Measurements from ENCODE around the gene OR9G1.
"Not testable (repeated sequence)": the region's sequence is repeated elsewhere in the genome, so short reads cannot be mapped to it uniquely, and the experiment has no call there.

Gene OR9G1

GRCh38 chr11:56691179-56691578 is 7.7 kb upstream of the OR9G1 start:
- H3K56ac ChIP-seq (ENCODE audit: low read length); H3K9ac ChIP-seq (ENCODE audit: low read length); H3K79me2 ChIP-seq (ENCODE audit: control insufficient read depth, insufficient read depth, low read length); H2BK120ac ChIP-seq (ENCODE audit: low read depth, low read length); H3K4me1 ChIP-seq (ENCODE audit: control insufficient read depth, low read depth, low read length); H3K4me2 ChIP-seq (ENCODE audit: low read length); H3K27ac ChIP-seq (ENCODE audit: low read depth, low read length); H2BK15ac ChIP-seq (replicated peaks; ENCODE audit: low read depth); H2AK5ac ChIP-seq (ENCODE audit: low read length); H3K4me3 ChIP-seq (ENCODE audit: low read length); H2BK5ac ChIP-seq (ENCODE audit: low read length); H3K18ac ChIP-seq (ENCODE audit: low read length); DNase-seq; H3K23ac ChIP-seq (ENCODE audit: low read length); H4K5ac ChIP-seq (ENCODE audit: low read length); H3K36me3 ChIP-seq (ENCODE audit: control insufficient read depth, insufficient read depth, low read length); H3K4ac ChIP-seq (ENCODE audit: low read depth, low read length); H3K79me1 ChIP-seq (ENCODE audit: low read length); H3K27me3 ChIP-seq (ENCODE audit: insufficient read depth, low read length, poor library complexity); H4K8ac ChIP-seq (ENCODE audit: low read depth, low read length): not testable (repeated sequence)
- WGBS (ENCODE audit: extremely low coverage, insufficient coverage, low lambda C conversion rate): no CpG with 5 or more reads among the region's 3 CpGs

- Histone ChIP-seq H3K4me2 (ENCODE audit: low read length) (no peak overlapping the region), H3K36me3 (ENCODE audit: control insufficient read depth, insufficient read depth, low read length) (no peaks in the 10 kb centered on the region), H2BK5ac (ENCODE audit: low read length) (no peak overlapping the region), H2BK120ac (ENCODE audit: low read depth, low read length) (no peak overlapping the region), H3K56ac (ENCODE audit: low read length) (no peak overlapping the region), H3K27ac (ENCODE audit: low read depth, low read length) (no peak overlapping the region), H3K79me1 (ENCODE audit: low read length) (no peaks in the 10 kb centered on the region), H3K23ac (ENCODE audit: low read length) (no peak overlapping the region), H3K18ac (ENCODE audit: low read length) (no peak overlapping the region), H4K8ac (ENCODE audit: low read depth, low read length) (no peak overlapping the region), H3K4me1 (ENCODE audit: control insufficient read depth, low read depth, low read length) (no peaks in the 10 kb centered on the region), H4K5ac (ENCODE audit: low read length) (no peak overlapping the region), H3K27me3 (ENCODE audit: insufficient read depth, low read length, poor library complexity) (no peaks in the 10 kb centered on the region), H2AK5ac (ENCODE audit: low read length) (no peak overlapping the region), H3K4ac (ENCODE audit: low read depth, low read length) (no peak overlapping the region), H2BK15ac (replicated peaks; ENCODE audit: low read depth) (no peak overlapping the region), H3K4me3 (ENCODE audit: low read length) (no peak overlapping the region), H3K79me2 (ENCODE audit: control insufficient read depth, insufficient read depth, low read length) (no peaks in the 10 kb centered on the region), H3K9ac (ENCODE audit: low read length) (no peak overlapping the region)
- DNase-seq: no peak
- WGBS (ENCODE audit: extremely low coverage, insufficient coverage, low lambda C conversion rate): no CpG with 5 or more reads among the region's 2 CpGs
Measured at GRCh38 chr11:56693428-56693827, 5.5 kb upstream of the OR9G1 start.

- Histone ChIP-seq H4K5ac (ENCODE audit: low read length) (no peak overlapping the region), H3K36me3 (ENCODE audit: control insufficient read depth, insufficient read depth, low read length) (no peaks in the 10 kb centered on the region), H3K4me2 (ENCODE audit: low read length) (no peak overlapping the region), H3K79me2 (ENCODE audit: control insufficient read depth, insufficient read depth, low read length) (no peaks in the 10 kb centered on the region), H3K4me1 (ENCODE audit: control insufficient read depth, low read depth, low read length) (no peaks in the 10 kb centered on the region), H4K8ac (ENCODE audit: low read depth, low read length) (no peak overlapping the region), H3K9ac (ENCODE audit: low read length) (no peak overlapping the region), H2BK15ac (replicated peaks; ENCODE audit: low read depth) (no peak overlapping the region), H3K79me1 (ENCODE audit: low read length) (no peaks in the 10 kb centered on the region), H3K4me3 (ENCODE audit: low read length) (no peak overlapping the region), H2BK5ac (ENCODE audit: low read length) (no peak overlapping the region), H2AK5ac (ENCODE audit: low read length) (no peak overlapping the region), H3K56ac (ENCODE audit: low read length) (no peak overlapping the region), H3K18ac (ENCODE audit: low read length) (no peak overlapping the region), H3K27ac (ENCODE audit: low read depth, low read length) (no peak overlapping the region), H3K27me3 (ENCODE audit: insufficient read depth, low read length, poor library complexity) (no peaks in the 10 kb centered on the region), H3K23ac (ENCODE audit: low read length) (no peak overlapping the region), H3K4ac (ENCODE audit: low read depth, low read length) (no peak overlapping the region), H2BK120ac (ENCODE audit: low read depth, low read length) (no peak overlapping the region)
- peak; percentile 46 for DNase-seq
- WGBS (ENCODE audit: extremely low coverage, insufficient coverage, low lambda C conversion rate): no CpG with 5 or more reads among the region's 10 CpGs
Measured at GRCh38 chr11:56700242-56700913, 1.5 kb downstream of the OR9G1 start.

- Histone ChIP-seq H3K18ac (ENCODE audit: low read length) (no peak overlapping the region), H3K36me3 (ENCODE audit: control insufficient read depth, insufficient read depth, low read length) (no peaks in the 10 kb centered on the region), H3K56ac (ENCODE audit: low read length) (no peak overlapping the region), H3K79me1 (ENCODE audit: low read length) (no peaks in the 10 kb centered on the region), H4K8ac (ENCODE audit: low read depth, low read length) (no peak overlapping the region), H3K27ac (ENCODE audit: low read depth, low read length) (no peak overlapping the region), H3K4me2 (ENCODE audit: low read length) (no peak overlapping the region), H3K27me3 (ENCODE audit: insufficient read depth, low read length, poor library complexity) (no peaks in the 10 kb centered on the region), H2BK120ac (ENCODE audit: low read depth, low read length) (no peak overlapping the region), H3K4me1 (ENCODE audit: control insufficient read depth, low read depth, low read length) (no peaks in the 10 kb centered on the region), H3K4me3 (ENCODE audit: low read length) (no peak overlapping the region), H2BK15ac (replicated peaks; ENCODE audit: low read depth) (no peak overlapping the region), H3K4ac (ENCODE audit: low read depth, low read length) (no peak overlapping the region), H3K23ac (ENCODE audit: low read length) (no peak overlapping the region), H3K9ac (ENCODE audit: low read length) (no peak overlapping the region), H4K5ac (ENCODE audit: low read length) (no peak overlapping the region), H2BK5ac (ENCODE audit: low read length) (no peak overlapping the region), H2AK5ac (ENCODE audit: low read length) (no peak overlapping the region), H3K79me2 (ENCODE audit: control insufficient read depth, insufficient read depth, low read length) (no peaks in the 10 kb centered on the region)
- DNase-seq: no peak
- no CpG with 5 or more reads among the region's 8 CpGs for WGBS (ENCODE audit: extremely low coverage, insufficient coverage, low lambda C conversion rate)
Measured at GRCh38 chr11:56700914-56701485, 2.1 kb downstream of the OR9G1 start.

GRCh38 chr11:56705784-56706396 is 7.0 kb downstream of the OR9G1 start:
- H3K27me3 ChIP-seq (ENCODE audit: insufficient read depth, low read length, poor library complexity): no peaks in the 10 kb centered on the region
- no peak overlapping the region for H3K4ac ChIP-seq (ENCODE audit: low read depth, low read length)
- no peak overlapping the region for H4K8ac ChIP-seq (ENCODE audit: low read depth, low read length)
- no peaks in the 10 kb centered on the region for H3K36me3 ChIP-seq (ENCODE audit: control insufficient read depth, insufficient read depth, low read length)
- no peak overlapping the region for H3K4me2 ChIP-seq (ENCODE audit: low read length)
- no peaks in the 10 kb centered on the region for H3K4me1 ChIP-seq (ENCODE audit: control insufficient read depth, low read depth, low read length)
- no peak overlapping the region for H2AK5ac ChIP-seq (ENCODE audit: low read length)
- no peak overlapping the region for H2BK15ac ChIP-seq (replicated peaks; ENCODE audit: low read depth)
- H3K79me1 ChIP-seq (ENCODE audit: low read length): no peaks in the 10 kb centered on the region
- H3K79me2 ChIP-seq (ENCODE audit: control insufficient read depth, insufficient read depth, low read length): no peaks in the 10 kb centered on the region
- WGBS (ENCODE audit: extremely low coverage, insufficient coverage, low lambda C conversion rate): no CpG with 5 or more reads among the region's 1 CpG
- no peak overlapping the region for H3K18ac ChIP-seq (ENCODE audit: low read length)
- H2BK120ac ChIP-seq (ENCODE audit: low read depth, low read length): no peak overlapping the region
- DNase-seq: no peak
- no peak overlapping the region for H2BK5ac ChIP-seq (ENCODE audit: low read length)
- no peak overlapping the region for H3K56ac ChIP-seq (ENCODE audit: low read length)
- no peak overlapping the region for H3K23ac ChIP-seq (ENCODE audit: low read length)
- H3K27ac ChIP-seq (ENCODE audit: low read depth, low read length): no peak overlapping the region
- H4K5ac ChIP-seq (ENCODE audit: low read length): no peak overlapping the region
- no peak overlapping the region for H3K4me3 ChIP-seq (ENCODE audit: low read length)
- H3K9ac ChIP-seq (ENCODE audit: low read length): no peak overlapping the region
